NCI-H774 (cell line): Measurements from ENCODE around the gene INAFM2.

ENCODE experiments used
- DNase-seq: peaks from one replicate; lab custom pipeline; 2025; lab: John Stamatoyannopoulos, UW

Gene INAFM2

GRCh38 chr15:40306908-40307307 is 16.6 kb upstream of the INAFM2 start:
- no peak for DNase-seq

DNA sequence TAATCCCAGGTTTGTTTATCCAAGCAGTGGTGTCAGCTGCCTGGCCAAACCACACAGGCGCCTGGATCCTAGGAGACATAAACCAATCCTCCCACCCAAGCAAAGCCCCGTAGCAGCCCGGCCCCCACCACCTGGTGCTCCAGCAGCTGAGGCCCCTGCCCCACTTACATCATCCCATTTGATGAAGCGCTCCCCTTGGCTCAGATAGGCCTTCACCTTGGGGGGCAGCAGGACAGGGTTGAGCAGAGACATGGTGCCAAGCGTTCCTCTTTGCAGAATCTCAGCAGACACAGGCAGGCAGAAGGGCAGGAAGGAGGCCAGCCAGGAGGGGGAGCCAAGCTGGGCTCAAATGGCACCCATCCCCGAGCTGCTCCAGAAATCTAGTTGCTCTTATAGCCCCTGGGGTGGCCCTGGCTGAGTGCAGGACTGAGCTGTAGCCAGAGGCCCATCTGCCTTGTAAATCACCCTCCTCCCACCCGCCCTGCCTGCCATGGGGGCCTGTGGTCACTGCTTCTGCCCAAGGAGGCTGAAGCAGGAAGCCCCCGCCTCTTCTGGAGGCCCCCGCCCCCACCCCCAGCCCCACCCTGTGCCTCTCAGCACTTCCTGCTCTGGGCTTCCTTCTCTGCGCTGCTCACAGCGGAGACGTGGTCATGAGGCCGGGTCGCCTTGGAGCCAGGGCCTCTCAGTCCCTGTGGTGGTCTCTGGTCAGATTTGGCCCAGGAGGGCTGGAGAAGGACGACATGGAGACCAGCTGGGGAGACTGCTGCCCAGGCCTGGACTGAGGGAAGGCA is 15.9 kb upstream of the INAFM2 start, which contains the start of gene PLCB2:
TSS of gene PLCB2 (minus strand) at position 515 of the 791 bp plus-strand sequence. CDS start at position 252, 263 bp downstream.
- DNase-seq: no peak

DNA sequence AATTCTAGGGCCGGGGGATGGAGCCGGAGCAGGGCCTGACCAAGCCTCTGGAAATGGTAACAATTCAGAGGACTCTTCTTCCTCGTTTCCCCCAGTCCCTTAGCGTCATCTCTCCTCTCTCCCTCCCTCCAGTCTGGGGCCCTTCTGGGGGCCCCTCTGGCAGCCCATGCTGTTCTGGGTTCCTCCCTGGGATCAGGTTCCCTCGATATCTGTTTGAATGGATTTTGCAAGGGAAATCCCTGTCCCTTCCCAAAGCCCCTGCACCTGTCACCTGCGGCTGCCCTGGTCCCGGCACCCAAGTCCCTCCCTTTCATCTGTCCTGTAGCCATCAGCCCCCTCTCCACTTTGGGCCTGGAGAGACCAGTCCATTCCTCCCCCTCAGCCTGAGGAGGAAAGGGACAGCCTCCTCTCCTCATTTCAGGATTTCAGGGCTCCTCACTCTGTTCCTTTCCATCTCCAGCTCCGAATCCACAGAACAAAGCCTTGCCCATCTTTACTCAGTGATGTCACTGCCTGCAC is 14.1 kb upstream of the INAFM2 start:
- no peak for DNase-seq

- DNase-seq: peak; percentile 12
Measured at GRCh38 chr15:40310001-40310959, 13.2 kb upstream of the INAFM2 start.

GRCh38 chr15:40310993-40311392 is 12.5 kb upstream of the INAFM2 start:
- DNase-seq: no peak

- no peak for DNase-seq
Measured at GRCh38 chr15:40312370-40313158, 10.9 kb upstream of the INAFM2 start.

- DNase-seq: peak; percentile 46
Measured at GRCh38 chr15:40313531-40314398, 9.7 kb upstream of the INAFM2 start.

- no peak for DNase-seq
Measured at GRCh38 chr15:40314723-40315276, 8.7 kb upstream of the INAFM2 start.

- no peak for DNase-seq
Measured at GRCh38 chr15:40316931-40317330, 6.6 kb upstream of the INAFM2 start.

DNA sequence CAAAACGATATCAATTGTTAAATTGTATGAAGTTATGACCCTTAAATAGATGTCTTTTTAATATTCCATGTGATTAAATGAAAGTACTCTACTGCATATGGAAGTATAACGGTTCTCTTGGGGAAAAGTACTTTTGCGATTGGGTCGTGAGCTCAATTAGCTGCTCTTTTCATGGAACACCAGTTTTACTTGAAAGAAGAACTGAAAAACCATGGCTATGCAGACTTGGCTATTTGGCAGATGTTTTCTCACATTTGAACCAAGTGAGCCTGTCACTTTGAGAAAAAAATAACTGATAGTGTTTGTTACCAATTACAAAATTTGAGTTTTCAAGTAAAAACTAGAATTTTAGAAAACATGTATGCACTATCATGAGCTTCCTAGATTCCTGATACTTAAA is 5.9 kb upstream of the INAFM2 start:
- no peak for DNase-seq

GRCh38 chr15:40320409-40320808 is 3.1 kb upstream of the INAFM2 start:
- no peak for DNase-seq

GRCh38 chr15:40320931-40321371 is 2.5 kb upstream of the INAFM2 start:
- DNase-seq: peak; percentile 40

GRCh38 chr15:40322531-40323238 is 807 bp upstream of the INAFM2 start:
- DNase-seq: no peak

DNA sequence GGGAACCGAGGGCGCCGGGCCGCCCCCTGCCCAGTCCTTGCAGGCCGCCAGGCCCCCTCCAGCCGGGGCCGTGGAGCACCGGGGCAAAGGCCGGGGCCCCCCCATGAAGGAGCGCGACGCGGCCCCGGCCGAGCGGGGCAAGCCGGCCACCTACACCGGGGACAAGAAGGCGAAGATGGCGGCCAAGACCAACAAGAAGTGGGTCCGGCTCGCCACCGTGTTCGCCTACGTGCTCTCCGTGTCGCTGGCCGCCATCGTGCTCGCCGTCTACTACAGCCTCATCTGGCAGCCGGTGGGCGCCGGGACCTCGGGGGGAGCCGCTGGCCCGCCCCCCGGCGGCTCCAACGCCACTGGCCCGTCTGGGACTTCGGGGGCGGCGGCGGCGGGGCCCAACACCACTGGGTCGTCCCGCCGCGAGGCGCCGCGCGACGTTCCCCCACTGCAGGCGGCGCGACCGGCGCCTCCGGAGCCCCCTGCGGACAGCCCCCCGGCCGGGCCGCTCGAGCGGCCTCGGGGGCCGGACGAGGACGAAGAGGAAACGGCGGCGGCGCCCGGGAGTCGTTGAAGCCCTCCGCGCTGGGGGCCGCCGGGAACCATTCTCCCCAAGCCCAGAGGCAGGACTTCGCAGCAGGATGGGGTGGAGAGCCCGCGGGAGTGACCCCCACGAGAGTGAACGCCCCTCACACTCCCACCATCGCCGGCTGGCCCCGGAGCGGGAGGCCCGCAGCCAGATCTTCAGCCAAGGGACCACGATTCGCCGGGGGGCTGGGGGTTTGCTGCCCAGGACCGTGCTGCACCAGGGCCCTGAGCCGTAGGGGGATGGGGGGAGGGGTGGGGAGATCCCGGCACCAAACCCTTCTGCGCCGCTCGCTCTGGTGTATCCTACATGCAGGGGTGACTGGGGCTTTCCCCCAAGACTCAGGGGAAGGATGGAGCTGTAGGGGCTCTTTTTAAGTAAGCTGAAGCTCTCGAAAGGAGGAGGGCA is 753 bp downstream of the INAFM2 start:
- DNase-seq: no peak

- DNase-seq: no peak
Measured at GRCh38 chr15:40325188-40325587, 1.7 kb downstream of the INAFM2 start.

- DNase-seq: no peak
Measured at GRCh38 chr15:40325700-40326099, 2.2 kb downstream of the INAFM2 start.

- no peak for DNase-seq
Measured at GRCh38 chr15:40327457-40327856, 4.0 kb downstream of the INAFM2 start.

DNA sequence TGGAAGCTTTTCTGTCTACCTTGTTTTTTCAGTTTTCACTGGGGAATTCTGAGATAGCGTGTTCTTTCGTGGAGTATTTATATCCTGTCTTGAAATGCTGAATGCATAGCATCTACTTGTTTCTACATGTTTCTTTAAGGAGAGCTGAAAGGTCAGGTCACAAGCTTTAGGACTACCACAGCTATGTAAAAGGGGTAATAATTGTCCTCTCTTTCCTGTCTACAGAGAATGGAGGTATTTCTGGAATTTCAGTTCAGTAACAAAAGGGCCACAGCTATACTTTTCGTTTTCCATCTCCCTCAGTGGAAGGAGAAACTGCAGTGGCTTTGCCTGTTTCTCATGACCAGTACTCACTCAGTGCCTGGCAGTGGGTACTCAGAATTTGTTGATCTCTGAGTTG is 4.7 kb downstream of the INAFM2 start:
- DNase-seq: no peak

DNA sequence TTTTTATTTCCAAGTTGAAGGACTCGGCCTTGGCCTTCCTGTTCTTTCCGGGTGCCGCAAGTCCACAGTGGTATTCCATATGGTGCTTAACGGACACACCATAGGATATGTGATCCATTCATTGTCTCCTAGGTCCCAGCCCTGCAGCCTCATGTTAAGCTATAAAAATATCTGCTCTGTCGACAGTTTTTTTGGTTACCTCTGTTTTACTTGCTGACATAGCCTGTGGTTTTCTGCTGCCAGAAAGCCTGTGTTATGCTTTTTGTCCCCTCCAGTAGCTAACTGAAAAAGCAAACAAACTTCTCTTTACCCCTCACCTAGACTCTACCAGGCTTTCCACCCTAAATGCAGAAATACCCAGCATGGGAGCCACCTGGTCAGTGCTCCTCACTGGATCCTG is 5.3 kb downstream of the INAFM2 start:
- no peak for DNase-seq
